ENCODE measurements around the gene PALLD. TPM values are rescaled to one million over a fixed set of nuclear protein-coding genes. Genes with fewer than 3 reads are reported as not detected.
A peak's percentile ranks its signal among the peaks of the same experiment; 100 is the strongest.
"Not testable (repeated sequence)": the region's sequence is repeated elsewhere in the genome, so short reads cannot be mapped to it uniquely, and the experiment has no call there.

Gene PALLD
- total RNA-seq, 2 experiments from 2014 or later, result 0.49 to 0.78 TPM

- Mint-ChIP-seq H3K9me3 (peaks cover 14% of the 10 kb centered on the region), H3K27ac (no peak overlapping the region), H3K4me3 (no peak overlapping the region), H3K4me1 (ENCODE audit: low read depth) (no peaks in the 10 kb centered on the region), H3K36me3 (ENCODE audit: low read depth) (peaks cover 28% of the 10 kb centered on the region), H3K27me3 (no peaks in the 10 kb centered on the region)
- Histone ChIP-seq H3K9me3 (ENCODE audit: control insufficient read depth in 1 of 2, insufficient read depth in 1 of 2, low read length in 2 of 2) (no peaks in the 10 kb centered on the region), H3K27ac (ENCODE audit: low read depth in 1 of 2, low read length in 2 of 2) (no peak overlapping the region), H3K4me1 (ENCODE audit: insufficient read depth, low read length) (no peaks in the 10 kb centered on the region), H3K36me3 (ENCODE audit: insufficient read depth, low read length) (no peaks in the 10 kb centered on the region), H3K4me3 (ENCODE audit: low read length) (no peak overlapping the region), H3K27me3 (ENCODE audit: control insufficient read depth in 1 of 2, insufficient read depth in 2 of 2, low read length in 2 of 2) (no peaks in the 10 kb centered on the region)
- POLR2A ChIA-PET, result no interaction called here
- intact Hi-C loops (cut with DNase I, micrococcal nuclease), result no loop called here
- CTCF ChIA-PET, result no interaction called here
- ATAC-seq (ENCODE audit: poor library complexity), result no peak
- peak; percentile 32 for TF ChIP-seq CTCF (IDR thresholded peaks at IDR 0.05)
- peak in 3 of 14 experiments; percentile 8 to 16 (median 11) for DNase-seq
Measured at GRCh38 chr4:168942985-168943384, 446.1 kb downstream of the PALLD start.

GRCh38 chr4:168945291-168945690 lies 448.4 kb downstream of the PALLD start:
- H3K27me3 ChIP-seq (ENCODE audit: control insufficient read depth in 1 of 2, insufficient read depth in 2 of 2, low read length in 2 of 2), result no peaks in the 10 kb centered on the region
- ChIA-PET POLR2A (no interaction called here), CTCF (no interaction called here)
- Mint-ChIP-seq H3K27me3 (no peaks in the 10 kb centered on the region), H3K4me3 (no peak overlapping the region), H3K36me3 (ENCODE audit: low read depth) (peaks cover 8% of the 10 kb centered on the region), H3K9me3 (peaks cover 8% of the 10 kb centered on the region), H3K27ac (no peak overlapping the region), H3K4me1 (ENCODE audit: low read depth) (no peaks in the 10 kb centered on the region)
- no peaks in the 10 kb centered on the region for H3K36me3 ChIP-seq (ENCODE audit: insufficient read depth, low read length)
- H3K4me3 ChIP-seq (ENCODE audit: low read length), result no peak overlapping the region
- ATAC-seq (ENCODE audit: poor library complexity), result no peak
- intact Hi-C loops (cut with DNase I, micrococcal nuclease), result no loop called here
- DNase-seq, result no peak
- no peak for TF ChIP-seq CTCF (IDR thresholded peaks at IDR 0.05)
- H3K9me3 ChIP-seq (ENCODE audit: control insufficient read depth in 1 of 2, insufficient read depth in 1 of 2, low read length in 2 of 2), result no peaks in the 10 kb centered on the region
- H3K27ac ChIP-seq (ENCODE audit: low read depth in 1 of 2, low read length in 2 of 2), result no peak overlapping the region
- H3K4me1 ChIP-seq (ENCODE audit: insufficient read depth, low read length), result no peaks in the 10 kb centered on the region

GRCh38 chr4:168952821-168953246 lies 456.0 kb downstream of the PALLD start:
- intact Hi-C loops (cut with DNase I, micrococcal nuclease); H3K27me3 ChIP-seq (ENCODE audit: control insufficient read depth in 1 of 2, insufficient read depth in 2 of 2, low read length in 2 of 2); H3K36me3 ChIP-seq (ENCODE audit: insufficient read depth, low read length); H3K4me1 ChIP-seq (ENCODE audit: insufficient read depth, low read length); ATAC-seq (ENCODE audit: poor library complexity); CTCF ChIA-PET; H3K27me3 Mint-ChIP-seq; H3K4me3 Mint-ChIP-seq; H3K4me1 Mint-ChIP-seq (ENCODE audit: low read depth); H3K36me3 Mint-ChIP-seq (ENCODE audit: low read depth); POLR2A ChIA-PET; H3K9me3 ChIP-seq (ENCODE audit: control insufficient read depth in 1 of 2, insufficient read depth in 1 of 2, low read length in 2 of 2); H3K9me3 Mint-ChIP-seq; H3K27ac ChIP-seq (ENCODE audit: low read depth in 1 of 2, low read length in 2 of 2); H3K4me3 ChIP-seq (ENCODE audit: low read length); H3K27ac Mint-ChIP-seq; DNase-seq: not testable (repeated sequence)

- DNase-seq, result no peak
- intact Hi-C loops (cut with DNase I, micrococcal nuclease), result no loop called here
- no peak for TF ChIP-seq CTCF (IDR thresholded peaks at IDR 0.05)
- Mint-ChIP-seq H3K27ac (no peak overlapping the region), H3K4me3 (no peak overlapping the region), H3K27me3 (no peaks in the 10 kb centered on the region), H3K4me1 (ENCODE audit: low read depth) (no peaks in the 10 kb centered on the region), H3K9me3 (no peaks in the 10 kb centered on the region), H3K36me3 (ENCODE audit: low read depth) (peaks cover 4% of the 10 kb centered on the region)
- Histone ChIP-seq H3K4me3 (ENCODE audit: low read length) (no peak overlapping the region), H3K4me1 (ENCODE audit: insufficient read depth, low read length) (no peaks in the 10 kb centered on the region), H3K27me3 (ENCODE audit: control insufficient read depth in 1 of 2, insufficient read depth in 2 of 2, low read length in 2 of 2) (no peaks in the 10 kb centered on the region), H3K9me3 (ENCODE audit: control insufficient read depth in 1 of 2, insufficient read depth in 1 of 2, low read length in 2 of 2) (no peaks in the 10 kb centered on the region), H3K36me3 (ENCODE audit: insufficient read depth, low read length) (no peaks in the 10 kb centered on the region), H3K27ac (ENCODE audit: low read depth in 1 of 2, low read length in 2 of 2) (no peak overlapping the region)
- ATAC-seq (ENCODE audit: poor library complexity), result no peak
- ChIA-PET CTCF (no interaction called here), POLR2A (no interaction called here)
Measured at GRCh38 chr4:168955674-168956073, 458.8 kb downstream of the PALLD start.
